SKM-1 (cell line): Measurements from ENCODE around the gene GNLY.
A peak's percentile ranks its signal among the peaks of the same experiment; 100 is the strongest.
"Not testable (repeated sequence)": the region's sequence is repeated elsewhere in the genome, so short reads cannot be mapped to it uniquely, and the experiment has no call there.

Experiments
- DNase-seq: peaks from one replicate; lab custom pipeline; 2025; ENCODE audit not compliant: unreplicated experiment; lab: John Stamatoyannopoulos, UW

The GNLY gene

GRCh38 chr2:85694052-85695025, at the start of gene GNLY:
TSS of gene GNLY (plus strand) at chr2:85694358. CDS start at chr2:85694419, 61 bp downstream.
- no peak for DNase-seq

GRCh38 chr2:85644909-85645308, 49.2 kb upstream of the GNLY start:
- DNase-seq: no peak

- no peak for DNase-seq
These were observed 48.0 kb upstream of the GNLY start for GRCh38 chr2:85646166-85646565.

- peak; percentile 46 for DNase-seq
These were observed 46.2 kb upstream of the GNLY start for GRCh38 chr2:85647823-85648526.

- peak; percentile 61 for DNase-seq
These were observed 45.5 kb upstream of the GNLY start for GRCh38 chr2:85648619-85649018.

- no peak for DNase-seq
These were observed 44.7 kb upstream of the GNLY start for GRCh38 chr2:85649201-85650190.

- no peak for DNase-seq
These were observed 43.7 kb upstream of the GNLY start for GRCh38 chr2:85650456-85650855.

GRCh38 chr2:85651097-85651496, 43.1 kb upstream of the GNLY start:
- DNase-seq: no peak

GRCh38 chr2:85652056-85652455, 42.1 kb upstream of the GNLY start:
- no peak for DNase-seq

GRCh38 chr2:85653996-85654395, 40.2 kb upstream of the GNLY start:
- DNase-seq: peak; percentile 75

- DNase-seq: no peak
These were observed 38.2 kb upstream of the GNLY start for GRCh38 chr2:85655961-85656417.

- no peak for DNase-seq
These were observed 37.7 kb upstream of the GNLY start for GRCh38 chr2:85656468-85656867.

GRCh38 chr2:85657399-85657798, 36.8 kb upstream of the GNLY start:
- DNase-seq: not testable (repeated sequence)

GRCh38 chr2:85659324-85659981, 34.7 kb upstream of the GNLY start:
- DNase-seq: no peak

GRCh38 chr2:85660301-85660700, 33.9 kb upstream of the GNLY start:
- not testable (repeated sequence) for DNase-seq

- no peak for DNase-seq
These were observed 33.4 kb upstream of the GNLY start for GRCh38 chr2:85660725-85661124.

- DNase-seq: no peak
These were observed 32.9 kb upstream of the GNLY start for GRCh38 chr2:85661139-85661858.

- DNase-seq: no peak
These were observed 31.1 kb upstream of the GNLY start for GRCh38 chr2:85662899-85663593.
